Upper lobe of right lung (tissue), 1 donor: Measurements from ENCODE around the gene FAM83F. TPM values are rescaled to one million over a fixed set of nuclear protein-coding genes. Genes with fewer than 3 reads are reported as not detected.
A peak's percentile ranks its signal among the peaks of the same experiment; 100 is the strongest.

Experiments
- ATAC-seq: fragments of 200-7000 bp; cut with Tn5 transposase; one replicate; pipeline ENCODE4 v1.9.1; 2020; ENCODE audit warnings: mild to moderate bottlenecking, moderate library complexity
- DNase-seq: peaks from one replicate; pipeline ENCODE4 v3.0.0-alpha.2; 2020
- H3K27ac ChIP-seq: fragments of 200-600 bp; one replicate; pipeline ENCODE4 v1.8.0; 2022
- H3K27me3 ChIP-seq: fragments of 200-600 bp; one replicate; pipeline ENCODE4 v1.8.0; 2022; ENCODE audit warnings: mild to moderate bottlenecking
- H3K36me3 ChIP-seq: fragments of 200-600 bp; one replicate; pipeline ENCODE4 v1.8.0; 2022
- H3K4me1 ChIP-seq: fragments of 200-600 bp; one replicate; pipeline ENCODE4 v1.8.0; 2022
- H3K4me3 ChIP-seq: fragments of 200-600 bp; one replicate; pipeline ENCODE4 v1.8.0; 2022; ENCODE audit warnings: mild to moderate bottlenecking
- H3K9me3 ChIP-seq: fragments of 200-600 bp; one replicate; pipeline ENCODE4 v1.8.0; 2022
- CTCF ChIP-seq: fragments of 200-600 bp; IDR thresholded peaks from one replicate; pipeline ENCODE4 v1.8.0; 2022; ENCODE audit warnings: antibody characterized with exemption
- intact Hi-C: fragments of 100-400 bp; cut with DNase I; formaldehyde crosslinking; loops from one replicate; pipeline ENCODE4 v1.11.0; 2022
- total RNA-seq: library from RNA; stranded (reverse); fragmentation: NEBNext Ultra II Directional; extraction: Animal tissue kit (Norgen Biotek cat#: 25700); gene quantifications from one replicate; pipeline ENCODE4 v1.2.1, GENCODE V29; 2021
- donor health status: DM: no; HTN: yes; CAD: no; lungs with severe emphysema.

FAM83F gene
- total RNA-seq, 1 donor from 2014 or later, result 0.35 TPM

GRCh38 chr22:40037320-40037719, 42.6 kb downstream of the FAM83F start:
- no peak for ATAC-seq

GRCh38 chr22:40039482-40040115, 44.8 kb downstream of the FAM83F start:
- intact Hi-C loops, result loop anchor here (10.0 kb wide), 1 partner anchor 305 kb away; the partner anchor contains the start of gene ADSL
- Histone ChIP-seq H3K9me3 (no peaks in the 10 kb centered on the region), H3K27me3 (peaks cover 11% of the 10 kb centered on the region), H3K36me3 (no peaks in the 10 kb centered on the region), H3K27ac (no peak overlapping the region), H3K4me3 (no peak overlapping the region), H3K4me1 (peaks cover 18% of the 10 kb centered on the region)
- TF ChIP-seq CTCF, result no peak
- DNase-seq, result peak; percentile 15
- ATAC-seq, result no peak

More at GRCh38 chr22:40037320-40037719, 42.6 kb downstream of the FAM83F start:
- peaks cover 6% of the 10 kb centered on the region for H3K4me1 ChIP-seq
- H3K27me3 ChIP-seq, result peaks cover 11% of the 10 kb centered on the region
- H3K36me3 ChIP-seq, result no peaks in the 10 kb centered on the region
- TF ChIP-seq CTCF, result no peak
- intact Hi-C loops, result no loop called here
- no peak overlapping the region for H3K4me3 ChIP-seq
- DNase-seq, result no peak
- H3K27ac ChIP-seq, result no peak overlapping the region
- H3K9me3 ChIP-seq, result no peaks in the 10 kb centered on the region

GRCh38 chr22:40040927-40041326, 46.2 kb downstream of the FAM83F start:
- intact Hi-C loops, result loop anchor here (10.0 kb wide), 1 partner anchor 304 kb away; the partner anchor contains the start of gene ADSL
- no peaks in the 10 kb centered on the region for H3K9me3 ChIP-seq
- ATAC-seq, result no peak
- peak; percentile 22 for DNase-seq
- no peaks in the 10 kb centered on the region for H3K36me3 ChIP-seq
- no peak overlapping the region for H3K4me3 ChIP-seq
- H3K27ac ChIP-seq, result no peak overlapping the region
- no peak for TF ChIP-seq CTCF
- peaks cover 22% of the 10 kb centered on the region for H3K4me1 ChIP-seq
- peaks cover 11% of the 10 kb centered on the region for H3K27me3 ChIP-seq

- H3K9me3 ChIP-seq, result no peaks in the 10 kb centered on the region
- H3K4me1 ChIP-seq, result peaks cover 27% of the 10 kb centered on the region
- intact Hi-C loops, result loop anchor here (10.0 kb wide), 1 partner anchor 303 kb away; the partner anchor contains the start of gene ADSL
- no peak for ATAC-seq
- no peak for DNase-seq
- no peak overlapping the region for H3K4me3 ChIP-seq
- peaks cover 11% of the 10 kb centered on the region for H3K27me3 ChIP-seq
- H3K36me3 ChIP-seq, result no peaks in the 10 kb centered on the region
- no peak for TF ChIP-seq CTCF
- peak overlapping the region; percentile 21 for H3K27ac ChIP-seq
Observed at GRCh38 chr22:40041366-40042137, 46.8 kb downstream of the FAM83F start.

- intact Hi-C loops, result loop anchor here (10.0 kb wide), 1 partner anchor 302 kb away; the partner anchor contains the start of gene ADSL
- Histone ChIP-seq H3K27me3 (peaks cover 11% of the 10 kb centered on the region), H3K36me3 (no peaks in the 10 kb centered on the region), H3K27ac (peak overlapping the region; percentile 89), H3K4me1 (peaks cover 27% of the 10 kb centered on the region), H3K9me3 (no peaks in the 10 kb centered on the region), H3K4me3 (no peak overlapping the region)
- ATAC-seq (no peak), DNase-seq (no peak)
- no peak for TF ChIP-seq CTCF
Observed at GRCh38 chr22:40042312-40042711, 47.6 kb downstream of the FAM83F start.
